SK-N-SH (cell line): ENCODE measurements around the gene ARPC4. TPM values are rescaled to one million over a fixed set of nuclear protein-coding genes. Genes with fewer than 3 reads are reported as not detected.

ENCODE experiments used
- CTCF ChIA-PET: fragments of 300-600, 350-600 bp; formaldehyde crosslinking; extraction: SDS; loops from one replicate; lab custom pipeline; 2021; lab: Yijun Ruan, JAX
- POLR2A ChIA-PET: fragments of 350-600 bp; sonication (Branson Sonifier 250); formaldehyde crosslinking; extraction: SDS; loops from one replicate; lab custom pipeline; 2020; ENCODE audit warnings: antibody characterized with exemption, inconsistent platforms; lab: Yijun Ruan, JAX
- DNase-seq: peaks from one replicate; pipeline ENCODE4 v3.0.0; 2012
- H2AFZ ChIP-seq: fragments of 200-600 bp; sonication (generic); 2 replicates; pipeline ENCODE4 v1.8.1; 2016; ENCODE audit warnings: antibody characterized with exemption, mild to moderate bottlenecking, low read depth
- H3F3A ChIP-seq: fragments of 200-600 bp; sonication (generic); replicated peaks from 2 replicates; pipeline ENCODE3; 2016; ENCODE audit warnings: antibody characterized with exemption, mild to moderate bottlenecking; ENCODE audit not compliant: insufficient read depth
- H3K27ac ChIP-seq, 2 experiments: fragments of 200-500 bp in 1 of 2; fragments of 200-600 bp in 1 of 2; sonication (Bioruptor generic) in 1 of 2; sonication (generic), shearing (Covaris generic) in 1 of 2; 2 replicates each; pipeline versions ENCODE4 v1.5.1 to v1.6.1; 2014 to 2016; ENCODE audit warnings: low read depth in 2 of 2, inconsistent platforms in 1 of 2, low read length in 1 of 2, mild to moderate bottlenecking in 1 of 2, mixed read lengths in 1 of 2
- H3K27me3 ChIP-seq: fragments of 200-600 bp; sonication (generic), shearing (Covaris generic); 2 replicates; pipeline ENCODE4 v1.6.1; 2016; ENCODE audit warnings: mixed run types; ENCODE audit not compliant: insufficient read depth
- H3K36me3 ChIP-seq, 2 experiments: fragments of 200-500 bp in 1 of 2; fragments of 200-600 bp in 1 of 2; sonication (Bioruptor generic) in 1 of 2; sonication (generic) in 1 of 2; replicated peaks in 1 of 2; 2 replicates each; pipeline versions ENCODE3 to v1.5.1; 2014 to 2016; ENCODE audit warnings: low read length in 1 of 2, mild to moderate bottlenecking in 1 of 2; ENCODE audit not compliant: insufficient read depth in 2 of 2, control insufficient read depth in 1 of 2
- H3K4me1 ChIP-seq, 2 experiments: fragments of 200-500 bp in 1 of 2; fragments of 200-600 bp in 1 of 2; sonication (Bioruptor generic) in 1 of 2; sonication (generic), shearing (Covaris generic) in 1 of 2; 2 replicates each; pipeline versions ENCODE4 v1.5.1 to v1.6.1; 2014 to 2016; ENCODE audit warnings: low read depth in 1 of 2, low read length in 1 of 2, mixed run types in 1 of 2; ENCODE audit not compliant: insufficient read depth in 2 of 2, control insufficient read depth in 1 of 2
- H3K4me2 ChIP-seq: fragments of 200-600 bp; sonication (generic), shearing (Covaris generic); 2 replicates; pipeline ENCODE4 v1.6.1; 2017; ENCODE audit warnings: mixed run types
- H3K4me3 ChIP-seq, 2 experiments: fragments of 200-500 bp in 1 of 2; fragments of 200-600 bp in 1 of 2; sonication (Bioruptor generic) in 1 of 2; sonication (generic), shearing (Covaris generic) in 1 of 2; 2 replicates each; pipeline versions ENCODE4 v1.5.1 to v1.8.1; 2014 to 2016; ENCODE audit warnings: low read depth in 2 of 2, inconsistent platforms in 1 of 2, low read length in 1 of 2, mild to moderate bottlenecking in 1 of 2, mixed read lengths in 1 of 2, moderate library complexity in 1 of 2
- H3K79me2 ChIP-seq: fragments of 200-600 bp; sonication (generic); 2 replicates; pipeline ENCODE4 v1.8.1; 2017; ENCODE audit warnings: mild to moderate bottlenecking; ENCODE audit not compliant: insufficient read depth
- H3K9ac ChIP-seq: fragments of 200-600 bp; sonication (generic); 2 replicates; pipeline ENCODE4 v1.6.1; 2017; ENCODE audit warnings: mixed run types
- H3K9me2 ChIP-seq: fragments of 200-600 bp; sonication (generic); 2 replicates; pipeline ENCODE4 v1.6.1; 2017; ENCODE audit warnings: mixed run types
- H3K9me3 ChIP-seq: fragments of 200-600 bp; sonication (generic); 2 replicates; pipeline ENCODE4 v1.6.1; 2017; ENCODE audit warnings: mixed run types, mild to moderate bottlenecking, moderate library complexity
- H4K20me1 ChIP-seq: fragments of 200-600 bp; sonication (generic); 2 replicates; pipeline ENCODE4 v1.6.1; 2017; ENCODE audit warnings: mild to moderate bottlenecking, mixed run types; ENCODE audit not compliant: insufficient read depth
- CHD2 ChIP-seq: fragments of 150-350 bp; IDR thresholded peaks from 2 replicates; pipeline ENCODE4 v1.6.1; 2018; ENCODE audit warnings: low read length; ENCODE audit not compliant: partially characterized antibody
- EZH2phosphoT487 ChIP-seq: fragments of 200-600 bp; sonication (generic); IDR thresholded peaks from 2 replicates; pipeline ENCODE4 v1.6.1; 2017; ENCODE audit warnings: low read depth, mixed run types, mild to moderate bottlenecking, antibody characterized with exemption, moderate library complexity, borderline replicate concordance
- FOSL2 ChIP-seq: IDR thresholded peaks from 2 replicates; pipeline ENCODE4 v1.4.0; 2012; ENCODE audit warnings: low read depth, mild to moderate bottlenecking, moderate library complexity, borderline replicate concordance
- FOXM1 ChIP-seq: IDR thresholded peaks from 2 replicates; pipeline ENCODE4 v1.4.0; 2012; ENCODE audit warnings: low read depth, mild to moderate bottlenecking
- GABPA ChIP-seq: IDR thresholded peaks from 2 replicates; pipeline ENCODE4 v1.4.0; 2012; ENCODE audit warnings: low read depth, mild to moderate bottlenecking
- GATA2 ChIP-seq: sonication (generic); formaldehyde crosslinking; IDR thresholded peaks from 2 replicates; pipeline ENCODE4 v1.5.0; 2020; ENCODE audit warnings: mild to moderate bottlenecking, missing genetic modification reagents
- IRF3 ChIP-seq: fragments of 150-350 bp; IDR thresholded peaks from 2 replicates; pipeline ENCODE4 v1.6.1; 2016; ENCODE audit warnings: mild to moderate bottlenecking, low read depth, low read length
- JUND ChIP-seq: IDR thresholded peaks from 2 replicates; pipeline ENCODE4 v1.4.0; 2012
- MEF2A ChIP-seq: IDR thresholded peaks from 2 replicates; pipeline ENCODE4 v1.4.0; 2012; ENCODE audit warnings: low read depth, borderline replicate concordance
- MXI1 ChIP-seq: IDR thresholded peaks from 2 replicates; pipeline ENCODE4 v1.6.1; 2012; ENCODE audit warnings: mild to moderate bottlenecking, low read depth, low read length, improper control_type of control experiment
- NFIC ChIP-seq: IDR thresholded peaks from 2 replicates; pipeline ENCODE4 v1.4.0; 2012; ENCODE audit warnings: borderline replicate concordance
- POLR2AphosphoS5 ChIP-seq: IDR thresholded peaks from 2 replicates; pipeline ENCODE4 v1.6.1; 2012; ENCODE audit warnings: low read depth, low read length
- RFX5 ChIP-seq: IDR thresholded peaks from 2 replicates; pipeline ENCODE4 v1.6.1; 2012; ENCODE audit warnings: mild to moderate bottlenecking, improper control_type of control experiment, low read length
- RXRA ChIP-seq: IDR thresholded peaks from 2 replicates; pipeline ENCODE4 v1.4.0; 2012; ENCODE audit warnings: low read depth, mild to moderate bottlenecking, borderline replicate concordance
- YY1 ChIP-seq: IDR thresholded peaks from 2 replicates; pipeline ENCODE4 v1.4.0; 2012; ENCODE audit warnings: low read depth, mild to moderate bottlenecking
- ZBTB33 ChIP-seq: IDR thresholded peaks from 2 replicates; pipeline ENCODE4 v1.4.0; 2012; ENCODE audit warnings: low read depth, borderline replicate concordance
- WGBS: methylation state at CpG from one replicate; pipeline ENCODE4 v1.1.6; 2017; ENCODE audit warnings: low lambda C conversion rate; 5-methylcytosine and 5-hydroxymethylcytosine counted together
- polyA plus RNA-seq, 3 experiments: library from polyadenylated mRNA; depleted of rRNA; stranded (reverse); fragments of >200 nt; gene quantifications; 2 replicates each; pipeline ENCODE4 v1.2.3, GENCODE V29; 2012
- TF ChIP-seq, protein P1 (sequence below): IDR thresholded peaks from 2 replicates; pipeline ENCODE4 v1.6.1; 2012; ENCODE audit warnings: mild to moderate bottlenecking, low read depth, low read length, moderate library complexity
- TF ChIP-seq, protein P2 (sequence below): fragments of 150-350 bp; IDR thresholded peaks from 2 replicates; pipeline ENCODE4 v1.6.1; 2017; ENCODE audit warnings: antibody characterized with exemption, low read length, low read depth, borderline replicate concordance
- TF ChIP-seq, protein P3 (sequence below): IDR thresholded peaks from 2 replicates; pipeline ENCODE4 v1.4.0; 2012; ENCODE audit warnings: low read depth

Gene ARPC4
- polyA plus RNA-seq, 1 of the 3 experiments (the other 2 are of a cell fraction), result 233 TPM

- TF ChIP-seq MEF2A, result no peak
- no peak for TF ChIP-seq YY1
- no peak for TF ChIP-seq GATA2
- TF ChIP-seq, protein P1, sequence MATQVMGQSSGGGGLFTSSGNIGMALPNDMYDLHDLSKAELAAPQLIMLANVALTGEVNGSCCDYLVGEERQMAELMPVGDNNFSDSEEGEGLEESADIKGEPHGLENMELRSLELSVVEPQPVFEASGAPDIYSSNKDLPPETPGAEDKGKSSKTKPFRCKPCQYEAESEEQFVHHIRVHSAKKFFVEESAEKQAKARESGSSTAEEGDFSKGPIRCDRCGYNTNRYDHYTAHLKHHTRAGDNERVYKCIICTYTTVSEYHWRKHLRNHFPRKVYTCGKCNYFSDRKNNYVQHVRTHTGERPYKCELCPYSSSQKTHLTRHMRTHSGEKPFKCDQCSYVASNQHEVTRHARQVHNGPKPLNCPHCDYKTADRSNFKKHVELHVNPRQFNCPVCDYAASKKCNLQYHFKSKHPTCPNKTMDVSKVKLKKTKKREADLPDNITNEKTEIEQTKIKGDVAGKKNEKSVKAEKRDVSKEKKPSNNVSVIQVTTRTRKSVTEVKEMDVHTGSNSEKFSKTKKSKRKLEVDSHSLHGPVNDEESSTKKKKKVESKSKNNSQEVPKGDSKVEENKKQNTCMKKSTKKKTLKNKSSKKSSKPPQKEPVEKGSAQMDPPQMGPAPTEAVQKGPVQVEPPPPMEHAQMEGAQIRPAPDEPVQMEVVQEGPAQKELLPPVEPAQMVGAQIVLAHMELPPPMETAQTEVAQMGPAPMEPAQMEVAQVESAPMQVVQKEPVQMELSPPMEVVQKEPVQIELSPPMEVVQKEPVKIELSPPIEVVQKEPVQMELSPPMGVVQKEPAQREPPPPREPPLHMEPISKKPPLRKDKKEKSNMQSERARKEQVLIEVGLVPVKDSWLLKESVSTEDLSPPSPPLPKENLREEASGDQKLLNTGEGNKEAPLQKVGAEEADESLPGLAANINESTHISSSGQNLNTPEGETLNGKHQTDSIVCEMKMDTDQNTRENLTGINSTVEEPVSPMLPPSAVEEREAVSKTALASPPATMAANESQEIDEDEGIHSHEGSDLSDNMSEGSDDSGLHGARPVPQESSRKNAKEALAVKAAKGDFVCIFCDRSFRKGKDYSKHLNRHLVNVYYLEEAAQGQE, result no peak
- no peak for TF ChIP-seq POLR2AphosphoS5
- TF ChIP-seq EZH2phosphoT487, result no peak
- no peak for TF ChIP-seq JUND
- no peak for TF ChIP-seq FOXM1
- TF ChIP-seq RXRA, result no peak
- TF ChIP-seq, protein P2, sequence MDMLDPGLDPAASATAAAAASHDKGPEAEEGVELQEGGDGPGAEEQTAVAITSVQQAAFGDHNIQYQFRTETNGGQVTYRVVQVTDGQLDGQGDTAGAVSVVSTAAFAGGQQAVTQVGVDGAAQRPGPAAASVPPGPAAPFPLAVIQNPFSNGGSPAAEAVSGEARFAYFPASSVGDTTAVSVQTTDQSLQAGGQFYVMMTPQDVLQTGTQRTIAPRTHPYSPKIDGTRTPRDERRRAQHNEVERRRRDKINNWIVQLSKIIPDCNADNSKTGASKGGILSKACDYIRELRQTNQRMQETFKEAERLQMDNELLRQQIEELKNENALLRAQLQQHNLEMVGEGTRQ, result no peak
- no peak for TF ChIP-seq ZBTB33
- TF ChIP-seq, protein P3, sequence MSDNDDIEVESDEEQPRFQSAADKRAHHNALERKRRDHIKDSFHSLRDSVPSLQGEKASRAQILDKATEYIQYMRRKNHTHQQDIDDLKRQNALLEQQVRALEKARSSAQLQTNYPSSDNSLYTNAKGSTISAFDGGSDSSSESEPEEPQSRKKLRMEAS, result no peak
- TF ChIP-seq MXI1, result no peak
- no peak for TF ChIP-seq FOSL2
- TF ChIP-seq NFIC, result no peak
- no peak for TF ChIP-seq IRF3
- TF ChIP-seq CHD2, result no peak
- TF ChIP-seq RFX5, result no peak
- no peak for TF ChIP-seq GABPA
- Histone ChIP-seq H3K9ac (no peak overlapping the region), H3K4me1 (peaks cover 10 to 11% of the 10 kb centered on the region in 2 experiments; a peak in 1 of 4 replicates), H4K20me1 (no peaks in the 10 kb centered on the region), H3K9me2 (no peaks in the 10 kb centered on the region), H3K27me3 (no peaks in the 10 kb centered on the region), H2AFZ (no peak overlapping the region), H3K9me3 (no peaks in the 10 kb centered on the region), H3K4me2 (no peak overlapping the region), H3K36me3 (peaks cover 41 to 59% of the 10 kb centered on the region in 2 experiments), H3F3A (no peaks in the 10 kb centered on the region), H3K27ac (no peak overlapping the region), H3K79me2 (peaks cover 22% of the 10 kb centered on the region), H3K4me3 (no peak overlapping the region)
- 96% methylated on average over 6 of the region's 6 CpGs for WGBS
- ChIA-PET POLR2A (no interaction called here), CTCF (no interaction called here)
- no peak for DNase-seq
Measured at GRCh38 chr3:9787714-9788113, 5.2 kb upstream of the ARPC4 start.
